CD1c-positive myeloid dendritic cell (primary cell): ENCODE results near the gene CDHR3.
"Not testable (repeated sequence)": the region's sequence is repeated elsewhere in the genome, so short reads cannot be mapped to it uniquely, and the experiment has no call there.

Experiments
- DNase-seq: peaks from one replicate; pipeline ENCODE4 v3.0.0-alpha.2; 2016; ENCODE audit errors: extremely low spot score

CDHR3 gene

GRCh38 chr7:105996860-105997737, 34.0 kb downstream of the CDHR3 start:
- DNase-seq = no peak

- no peak for DNase-seq
Observed at GRCh38 chr7:105999256-105999655, 36.2 kb downstream of the CDHR3 start.

GRCh38 chr7:106001196-106001595, 38.1 kb downstream of the CDHR3 start:
- DNase-seq = no peak

GRCh38 chr7:106001886-106002285, 38.8 kb downstream of the CDHR3 start:
- DNase-seq = no peak

GRCh38 chr7:106003525-106004064, 40.5 kb downstream of the CDHR3 start:
- no peak for DNase-seq

DNA sequence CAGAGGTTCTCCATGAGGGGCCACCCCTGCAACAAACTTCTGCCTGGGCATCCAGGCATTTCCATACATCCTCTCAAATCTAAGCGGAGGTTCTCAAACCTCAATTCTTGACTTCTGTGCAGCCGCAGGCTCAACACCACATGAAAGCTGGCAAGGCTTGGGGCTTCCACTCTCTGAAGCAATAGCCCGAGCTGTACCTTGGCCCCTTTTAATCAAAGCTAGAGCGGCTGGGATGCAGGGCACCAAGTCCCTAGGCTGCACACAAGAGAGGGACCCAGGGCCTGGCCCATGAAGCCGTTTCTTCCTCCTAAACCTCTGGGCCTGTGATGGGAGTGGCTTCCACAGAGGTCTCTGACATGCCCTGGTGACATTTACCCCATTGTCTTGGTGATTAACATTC, 43.8 kb downstream of the CDHR3 start:
- DNase-seq = no peak

DNA sequence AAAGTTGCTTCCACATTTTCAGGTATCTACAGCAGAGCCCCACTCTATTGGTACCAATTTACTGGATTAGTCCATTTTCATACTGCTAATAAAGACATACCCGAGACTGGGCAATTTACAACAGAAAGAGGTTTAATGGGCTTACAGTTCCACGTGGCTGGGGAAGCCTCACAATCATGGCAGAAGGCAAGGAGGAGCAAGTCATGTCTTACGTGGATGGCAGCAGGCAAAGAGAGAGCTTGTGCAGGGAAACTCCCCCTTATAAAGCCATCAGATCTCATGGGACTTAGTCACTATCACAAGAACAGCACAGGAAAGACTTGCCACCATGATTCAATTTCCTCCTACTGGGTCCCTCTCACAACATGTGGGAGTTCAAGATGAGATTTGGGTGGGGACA, 44.7 kb downstream of the CDHR3 start:
- DNase-seq = not testable (repeated sequence)

GRCh38 chr7:106009503-106010226, 46.6 kb downstream of the CDHR3 start:
- DNase-seq = peak; percentile 91

DNA sequence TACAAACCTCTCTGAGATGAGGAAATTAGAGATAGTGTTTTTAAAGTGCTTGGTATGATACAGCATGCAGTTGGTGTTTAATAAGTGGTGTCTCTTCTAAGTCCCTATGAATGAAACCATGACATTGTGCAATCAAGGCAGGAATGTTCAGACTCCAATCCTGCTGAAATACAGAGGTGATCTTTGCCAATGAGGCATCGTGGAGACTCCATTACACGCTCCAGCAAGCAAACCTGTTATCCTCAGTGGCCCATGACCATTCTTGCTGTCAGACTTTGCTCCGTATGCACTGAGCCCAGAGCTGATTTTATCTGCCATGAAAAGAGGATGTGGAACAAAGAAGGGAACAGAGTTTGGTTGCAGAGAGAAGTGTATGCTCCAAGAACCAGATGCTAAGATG, 47.3 kb downstream of the CDHR3 start:
- DNase-seq = no peak

DNA sequence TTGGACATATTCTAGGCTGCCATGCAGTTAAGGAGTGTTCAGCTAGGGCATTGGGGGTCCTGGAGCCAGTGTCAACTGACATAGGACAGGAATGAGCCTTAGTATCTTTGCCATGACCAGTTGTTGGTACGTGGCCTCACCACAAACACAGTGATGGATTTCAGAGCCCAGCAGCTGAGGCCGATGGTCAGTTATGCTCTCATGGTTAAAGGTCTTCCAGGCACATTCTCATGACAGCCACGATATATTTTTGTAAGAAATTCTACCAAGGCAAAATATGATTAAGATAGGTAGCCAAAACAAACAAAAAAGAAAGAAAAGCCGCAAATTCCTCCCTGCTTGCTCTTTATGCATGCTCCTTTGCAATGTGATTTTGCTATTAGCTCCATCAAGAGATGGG, 47.8 kb downstream of the CDHR3 start:
- DNase-seq = no peak

DNA sequence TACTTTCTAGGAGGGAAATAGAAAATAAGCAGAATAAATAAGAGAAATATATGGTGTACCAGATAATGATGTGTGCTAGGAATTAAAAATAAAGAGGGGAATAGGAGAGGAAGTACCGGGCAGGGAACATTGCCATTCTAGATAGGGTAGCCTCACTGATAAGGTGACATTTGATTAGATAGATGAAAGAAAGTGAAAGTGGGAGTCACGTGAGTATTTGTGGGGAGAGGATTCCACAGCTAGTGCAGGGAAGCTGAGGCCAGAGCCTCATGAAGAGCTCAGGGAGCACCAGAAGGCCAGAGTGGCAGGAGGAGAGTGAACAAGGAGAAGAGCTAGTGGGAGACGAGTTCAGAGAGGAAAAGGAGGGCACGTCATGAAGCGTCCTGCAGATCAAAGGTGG, 49.1 kb downstream of the CDHR3 start:
- DNase-seq = no peak

- DNase-seq = no peak
Observed at GRCh38 chr7:106012935-106013439, 49.9 kb downstream of the CDHR3 start.

- no peak for DNase-seq
Observed at GRCh38 chr7:106015381-106016218, 52.5 kb downstream of the CDHR3 start.

DNA sequence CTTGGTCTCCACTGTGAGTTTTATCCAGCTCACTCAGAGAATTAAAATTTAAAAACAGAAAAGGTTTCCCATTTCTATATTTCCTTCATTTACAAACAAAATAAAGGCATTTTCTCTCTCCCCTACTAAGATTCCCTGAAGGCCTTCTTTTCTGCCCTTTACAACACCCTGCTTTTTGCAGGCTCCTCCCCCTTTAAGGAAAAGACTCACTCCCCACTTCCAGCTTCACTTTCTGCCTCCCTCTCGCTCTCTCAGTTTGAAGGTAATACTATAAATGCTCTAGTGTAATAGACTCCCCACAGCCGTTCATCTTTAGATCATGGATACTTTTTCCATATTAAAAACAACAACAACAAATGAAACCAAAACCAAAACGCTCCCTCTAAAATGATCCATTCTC, 53.3 kb downstream of the CDHR3 start:
- DNase-seq = no peak

- no peak for DNase-seq
Observed at GRCh38 chr7:106017657-106018056, 54.6 kb downstream of the CDHR3 start.

DNA sequence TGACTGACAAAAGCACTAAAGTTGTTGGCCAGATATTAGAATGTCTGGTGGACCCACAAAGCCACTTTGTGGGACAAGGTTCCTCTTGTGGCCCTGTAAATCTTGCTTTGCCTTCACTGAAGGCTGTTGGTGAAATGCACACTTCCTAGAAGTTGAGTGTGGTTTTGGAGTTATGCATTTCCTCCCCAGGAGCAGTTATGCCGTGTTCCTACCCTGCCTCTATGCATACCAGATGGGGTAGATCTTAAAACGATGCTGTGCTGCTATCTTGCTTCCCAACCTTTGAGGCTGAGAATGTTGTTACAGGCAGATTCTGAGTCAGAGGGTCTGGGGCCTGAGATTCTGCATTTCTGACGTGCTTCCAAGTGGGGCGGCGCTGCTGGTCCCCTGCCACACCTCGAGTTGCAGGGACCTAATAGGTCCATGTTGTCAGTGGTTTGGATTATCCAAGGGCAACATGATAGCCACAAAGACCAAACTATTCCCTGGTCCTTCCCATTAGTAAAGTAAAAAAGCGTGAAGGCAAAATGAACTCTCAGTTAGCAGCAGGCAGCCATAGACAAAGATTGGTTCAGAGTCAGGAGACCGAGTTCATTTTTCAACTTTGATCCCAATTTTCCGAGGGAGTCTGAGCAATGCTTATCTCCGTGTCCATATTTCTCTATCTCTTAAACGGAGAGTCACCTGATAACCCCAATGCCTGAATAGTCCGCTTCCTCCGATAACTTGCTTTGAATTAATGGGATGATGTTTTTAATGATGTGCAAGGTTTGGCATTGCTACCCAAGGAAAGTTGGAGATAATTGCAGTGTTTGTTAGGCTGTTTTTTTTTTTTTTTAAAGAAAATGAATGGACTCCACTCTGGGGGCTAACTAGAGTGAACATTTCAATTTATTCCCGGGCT, 55.8 kb downstream of the CDHR3 start:
- no peak for DNase-seq

- no peak for DNase-seq
Observed at GRCh38 chr7:106019470-106019820, 56.4 kb downstream of the CDHR3 start.

- no peak for DNase-seq
Observed at GRCh38 chr7:106021151-106022067, 58.3 kb downstream of the CDHR3 start.

DNA sequence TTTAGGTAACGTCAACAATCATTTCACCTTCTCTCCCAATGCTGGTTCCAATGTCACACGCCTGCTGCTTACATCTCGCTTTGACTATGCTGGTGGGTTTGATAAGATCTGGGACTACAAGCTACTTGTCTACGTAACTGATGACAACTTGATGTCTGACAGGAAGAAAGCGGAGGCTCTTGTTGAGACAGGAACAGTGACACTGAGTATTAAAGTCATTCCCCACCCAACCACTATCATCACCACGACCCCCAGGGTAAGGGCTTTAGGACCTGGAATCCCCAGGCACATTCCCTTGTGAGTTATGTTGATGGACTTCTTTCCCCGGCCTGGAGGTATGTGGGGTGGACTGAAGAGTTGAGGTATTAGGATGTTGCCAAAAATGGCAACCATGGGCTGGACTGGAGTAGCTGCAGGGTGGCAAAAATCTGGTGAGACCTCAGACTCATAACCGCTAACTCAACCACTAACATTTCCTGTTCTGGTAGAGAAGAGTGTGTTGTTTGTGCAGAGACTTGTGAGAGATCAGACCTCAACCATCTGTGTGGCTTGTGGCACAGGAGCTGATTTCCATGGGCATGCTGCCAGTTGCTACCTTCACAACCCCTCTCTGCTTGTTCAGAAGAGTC, 59.2 kb downstream of the CDHR3 start:
- peak; percentile 33 for DNase-seq
